GM18870 (cell line): ENCODE measurements around the gene AIPL1.

Experiments used
- ATAC-seq: cut with Tn5 transposase; IDR thresholded peaks from one replicate; pipeline ENCODE4 v1.9.1; 2021; ENCODE audit warnings: moderate library complexity; ENCODE audit not compliant: unreplicated experiment

The AIPL1 gene

DNA sequence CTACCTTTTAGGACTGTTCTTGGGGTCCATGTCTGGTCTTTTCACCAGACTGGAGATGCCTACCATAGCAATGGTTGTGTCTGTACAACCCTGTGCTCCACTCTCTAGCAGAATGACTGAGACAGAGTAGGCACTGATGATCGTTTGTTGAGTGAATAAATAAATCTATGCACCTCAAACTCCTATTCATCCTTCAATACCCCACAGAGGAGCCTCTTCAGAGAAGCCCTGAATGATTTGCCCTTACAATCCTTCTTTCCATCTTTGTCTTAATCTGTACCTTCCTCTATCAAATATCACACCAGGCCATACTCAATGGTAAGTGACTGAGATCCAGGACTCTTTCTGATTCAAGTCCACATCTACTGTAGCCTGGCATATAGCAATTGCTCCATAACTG is 32.6 kb upstream of the AIPL1 start:
- no peak for ATAC-seq

DNA sequence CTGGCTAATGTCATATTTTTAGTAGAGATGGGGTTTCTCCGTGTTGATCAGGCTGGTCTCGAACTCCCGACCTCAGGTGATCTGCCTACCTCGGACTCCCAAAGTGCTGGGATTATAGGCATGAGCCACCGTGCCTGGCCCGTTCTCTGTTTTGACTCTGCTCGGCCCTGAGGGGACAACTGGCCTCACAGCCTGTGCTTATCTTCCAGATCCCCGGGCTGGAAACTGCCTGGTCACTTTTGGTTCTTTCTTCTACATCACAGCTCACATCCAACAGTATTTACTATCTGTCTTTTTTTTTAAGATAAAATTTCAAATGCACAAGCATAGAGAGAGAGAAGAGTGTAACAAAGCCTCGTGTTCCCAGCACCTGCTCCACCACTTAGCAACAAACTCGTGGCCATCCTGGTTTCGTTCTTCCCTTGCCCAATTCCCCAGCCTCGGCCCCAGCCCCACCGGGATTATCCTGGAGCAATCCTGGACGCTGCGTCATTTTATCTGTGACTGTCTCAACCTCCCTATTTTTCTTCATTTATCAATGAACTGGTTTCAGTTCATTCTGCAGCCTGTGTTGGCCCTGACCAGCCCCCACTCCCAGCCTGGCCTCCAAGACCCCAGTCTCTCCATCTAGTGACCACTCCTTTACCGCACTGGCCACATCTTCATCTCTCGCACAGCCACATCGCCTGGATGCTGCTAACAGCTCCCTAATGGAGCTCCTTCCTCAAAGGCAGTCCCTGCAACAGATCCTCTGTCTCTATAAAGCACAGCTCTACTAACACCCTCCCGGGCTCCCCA is 30.5 kb upstream of the AIPL1 start:
- ATAC-seq: no peak

DNA sequence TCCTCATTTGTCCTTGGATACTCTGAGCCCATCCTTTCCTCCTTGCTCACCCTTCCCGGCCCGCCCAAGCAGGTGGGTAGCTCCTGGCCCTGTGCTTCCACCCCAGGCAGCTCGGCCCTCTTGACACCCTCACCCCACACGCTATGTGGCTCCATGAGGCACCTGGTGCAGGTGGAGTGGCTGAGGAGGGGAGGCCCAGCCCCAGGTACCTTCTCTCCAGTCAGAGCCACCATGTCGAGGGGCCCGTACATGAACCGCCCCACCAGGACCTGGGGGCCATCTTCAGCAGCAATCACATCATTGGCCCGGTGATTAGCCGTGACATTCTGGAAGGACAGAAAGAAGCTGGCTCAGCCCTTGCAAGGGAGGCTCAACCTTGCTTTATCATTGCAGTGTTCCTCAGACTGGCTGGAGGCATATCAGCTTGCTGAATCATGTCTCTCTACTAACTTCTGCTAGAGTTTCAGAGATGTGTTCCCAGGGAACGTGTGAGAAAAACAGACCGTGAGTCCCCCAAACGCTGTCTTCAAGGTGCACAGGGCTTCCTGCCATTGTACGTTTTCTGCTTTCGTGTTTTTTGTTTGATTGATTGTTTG is 29.6 kb upstream of the AIPL1 start:
- ATAC-seq: no peak

DNA sequence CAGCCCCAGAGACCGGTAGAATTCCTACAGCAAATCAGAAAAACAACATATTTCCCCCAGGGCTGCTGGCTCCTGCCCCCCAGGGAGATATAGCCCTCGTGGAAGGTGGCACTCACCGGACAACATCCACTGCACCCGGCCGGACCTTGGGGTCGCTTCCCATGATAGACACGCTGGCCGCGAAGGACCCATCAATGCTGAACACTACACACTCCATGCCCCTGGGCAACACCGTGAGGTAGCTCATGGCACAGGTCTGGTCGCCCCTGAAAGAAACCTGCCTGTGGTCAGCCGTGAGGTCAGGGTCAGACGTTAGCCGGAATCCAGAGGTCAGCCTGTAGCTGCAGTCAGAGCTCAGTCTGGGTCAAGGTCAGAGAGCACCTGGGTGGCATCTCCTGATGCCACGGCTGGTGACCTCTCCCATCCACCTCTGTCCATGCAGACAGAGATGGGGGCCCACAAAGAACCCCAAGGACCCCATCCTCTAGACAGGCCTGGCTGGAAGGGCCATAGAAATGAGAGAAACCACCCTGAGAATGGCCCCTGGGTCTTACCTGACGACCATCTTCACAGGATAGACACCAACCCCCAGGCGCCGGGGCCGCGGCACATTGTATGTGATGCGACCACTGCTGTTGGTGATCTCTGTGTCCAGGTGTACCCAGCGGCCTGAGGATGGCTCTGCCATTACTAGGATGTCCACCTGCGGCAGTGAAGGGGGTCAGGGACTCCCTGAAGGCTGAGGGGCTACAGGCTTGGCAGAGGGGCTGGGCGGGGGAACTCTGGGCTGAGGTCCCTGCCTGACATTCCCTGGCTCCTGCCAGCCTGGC is 28.9 kb upstream of the AIPL1 start:
- no peak for ATAC-seq

DNA sequence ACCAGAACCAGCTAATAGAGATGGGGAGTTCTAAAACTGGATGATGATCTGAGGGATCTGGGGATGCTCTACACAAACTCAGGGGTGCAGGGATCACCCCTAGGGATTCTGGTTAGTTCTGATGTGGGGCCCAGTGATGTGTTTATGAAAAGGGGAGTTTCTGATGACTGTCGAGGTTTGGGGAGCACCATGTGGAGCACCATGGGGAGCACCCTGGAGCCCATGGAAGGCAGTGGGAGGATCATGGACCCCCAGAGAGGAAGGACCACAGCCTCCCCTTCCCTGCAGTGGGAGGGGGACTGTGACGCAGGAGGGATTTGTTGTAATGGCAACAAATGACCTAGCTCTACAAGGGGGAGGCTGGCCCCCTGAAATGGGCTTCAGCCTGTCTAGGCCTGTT is 27.8 kb upstream of the AIPL1 start:
- ATAC-seq: no peak

DNA sequence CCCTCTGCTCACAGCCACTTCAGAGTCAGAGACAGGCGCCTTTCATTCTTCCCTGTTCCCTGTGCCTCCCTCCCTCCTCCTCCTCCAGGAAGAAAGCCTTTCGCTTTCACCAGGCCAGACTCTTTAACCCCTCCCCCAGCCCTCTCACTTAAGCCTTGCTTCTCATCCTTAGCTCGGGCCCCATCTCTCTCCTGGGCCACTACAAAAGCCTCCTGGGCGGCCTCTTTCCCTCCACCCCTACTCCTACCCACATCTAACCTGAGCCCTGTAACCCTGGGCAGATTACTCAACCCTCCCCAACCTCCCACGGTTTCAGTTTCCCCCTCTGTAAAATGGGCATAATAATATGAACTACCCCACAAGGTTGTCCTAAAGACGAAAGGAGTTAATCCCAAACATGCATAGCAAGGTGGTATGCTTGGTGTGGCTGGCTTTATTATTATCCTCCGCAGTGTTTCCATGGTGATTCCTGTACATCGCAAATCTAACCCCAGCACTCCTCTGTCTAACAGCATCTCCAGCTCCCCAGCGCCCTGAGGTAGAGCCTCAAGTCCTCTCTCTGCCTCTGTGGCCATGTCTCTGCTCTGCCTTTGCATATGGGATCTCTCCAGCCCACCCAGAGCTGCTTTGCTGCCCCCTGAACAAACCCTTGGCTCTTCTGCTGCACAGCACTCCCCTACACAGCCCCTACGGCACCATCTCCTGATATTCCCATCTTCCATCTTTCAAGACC is 27.0 kb upstream of the AIPL1 start:
- ATAC-seq: no peak

DNA sequence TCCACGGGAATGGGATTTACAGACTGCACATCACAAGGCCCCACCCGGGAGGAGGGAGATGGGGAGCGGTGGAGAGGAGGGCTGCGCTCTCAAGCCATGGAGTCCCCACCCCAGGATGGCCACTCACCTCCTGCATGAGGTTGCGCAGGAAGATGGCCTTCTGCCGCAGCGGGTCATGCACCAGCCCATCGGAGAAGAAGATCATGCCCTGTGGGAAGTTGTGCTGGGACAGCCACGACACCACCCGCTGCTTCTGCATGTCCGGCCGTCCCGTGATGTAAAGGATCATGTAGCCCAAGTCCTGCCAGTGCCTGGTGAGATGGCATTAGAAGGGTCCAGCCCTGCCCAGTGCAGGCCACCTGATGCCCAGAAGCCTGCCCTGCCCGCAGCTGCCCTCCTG is 26.3 kb upstream of the AIPL1 start:
- no peak for ATAC-seq

DNA sequence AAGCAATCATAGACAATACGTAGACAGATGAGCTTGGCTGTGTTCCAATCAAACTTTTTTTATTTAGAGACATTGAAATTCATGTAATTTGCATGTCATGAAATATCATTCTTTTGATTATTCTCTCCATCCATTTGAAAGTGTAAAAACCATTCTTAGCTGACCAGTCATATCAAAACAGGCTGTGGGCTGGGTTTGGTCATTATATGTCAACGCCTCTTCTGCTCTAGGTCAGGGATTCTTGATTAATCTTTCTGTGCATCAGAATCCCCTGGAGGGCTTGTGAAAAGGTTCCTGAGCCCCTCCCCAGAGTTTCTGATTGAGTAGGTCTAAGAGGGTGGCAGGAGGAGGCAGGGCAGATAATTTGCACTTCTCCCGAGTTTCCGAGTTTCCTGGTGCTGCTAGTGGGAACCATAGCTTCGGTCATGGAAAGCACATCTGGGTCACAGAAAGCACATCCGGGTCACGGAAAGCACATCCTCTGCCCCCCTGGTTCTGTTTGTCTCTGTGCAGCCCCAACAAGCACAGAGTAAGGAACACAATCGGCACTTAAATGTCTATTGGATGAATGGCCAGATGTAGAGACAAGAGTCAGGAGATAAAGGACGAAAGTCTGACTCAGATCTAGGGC is 25.7 kb upstream of the AIPL1 start:
- ATAC-seq: no peak

DNA sequence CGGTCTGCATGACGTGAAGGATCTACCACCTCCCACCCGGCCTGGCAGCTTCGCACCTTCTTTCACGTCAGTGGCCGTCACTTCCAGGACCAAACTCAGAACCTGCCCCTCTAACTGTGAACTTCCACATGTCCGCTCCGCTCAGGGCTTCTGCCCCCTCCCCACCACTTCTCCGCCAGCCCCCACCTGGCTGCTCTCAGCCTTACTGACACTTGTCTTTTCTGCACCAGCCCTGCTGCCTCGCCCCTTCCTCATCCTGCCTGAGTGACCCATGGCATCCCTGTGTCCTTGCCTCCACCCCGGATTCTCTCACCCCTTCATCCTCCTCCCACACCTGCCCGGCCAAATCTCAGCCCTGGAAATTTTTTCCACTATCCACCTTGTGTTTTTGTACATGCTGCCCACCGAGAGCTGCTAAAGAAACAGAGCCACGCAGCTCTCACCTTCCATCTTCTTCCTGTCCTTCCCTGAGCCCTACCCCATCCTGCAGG is 23.6 kb upstream of the AIPL1 start:
- no peak for ATAC-seq

DNA sequence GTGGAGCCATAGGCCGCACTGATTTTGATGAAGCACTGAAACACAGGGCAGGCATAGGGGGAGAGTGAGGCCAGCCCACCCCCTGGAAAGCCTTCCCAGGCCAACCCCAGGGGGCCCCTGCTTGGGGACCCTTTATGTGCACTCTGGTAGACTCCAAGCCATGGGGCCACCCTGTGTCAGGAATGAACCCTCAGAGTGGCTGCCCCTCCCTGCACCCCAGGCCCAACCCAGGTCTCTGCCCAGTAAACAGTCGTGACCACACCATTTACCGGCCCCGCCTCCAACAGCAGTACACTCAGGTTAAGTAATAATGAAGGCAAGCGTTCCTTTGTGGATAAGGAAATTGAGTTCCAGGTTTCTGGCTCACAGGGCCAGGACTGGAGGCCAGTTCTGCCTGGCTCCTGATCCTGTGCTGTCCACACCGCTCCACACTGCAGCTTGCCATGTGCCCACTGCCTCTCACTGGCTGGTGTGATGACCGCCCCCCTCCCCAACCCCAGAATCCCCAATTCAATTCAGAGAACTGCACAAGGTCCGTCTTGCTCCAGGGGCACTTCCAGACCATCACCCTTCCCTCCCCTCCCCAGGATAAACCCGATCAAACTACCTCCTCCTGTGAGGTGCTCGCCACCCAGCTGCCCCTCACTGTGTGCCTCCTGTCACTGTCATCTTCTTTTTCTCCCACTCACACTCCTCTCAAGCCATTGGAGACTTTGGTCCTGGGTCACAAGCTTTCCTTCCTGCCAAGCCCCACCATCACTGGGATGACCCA is 23.0 kb upstream of the AIPL1 start:
- no peak for ATAC-seq

DNA sequence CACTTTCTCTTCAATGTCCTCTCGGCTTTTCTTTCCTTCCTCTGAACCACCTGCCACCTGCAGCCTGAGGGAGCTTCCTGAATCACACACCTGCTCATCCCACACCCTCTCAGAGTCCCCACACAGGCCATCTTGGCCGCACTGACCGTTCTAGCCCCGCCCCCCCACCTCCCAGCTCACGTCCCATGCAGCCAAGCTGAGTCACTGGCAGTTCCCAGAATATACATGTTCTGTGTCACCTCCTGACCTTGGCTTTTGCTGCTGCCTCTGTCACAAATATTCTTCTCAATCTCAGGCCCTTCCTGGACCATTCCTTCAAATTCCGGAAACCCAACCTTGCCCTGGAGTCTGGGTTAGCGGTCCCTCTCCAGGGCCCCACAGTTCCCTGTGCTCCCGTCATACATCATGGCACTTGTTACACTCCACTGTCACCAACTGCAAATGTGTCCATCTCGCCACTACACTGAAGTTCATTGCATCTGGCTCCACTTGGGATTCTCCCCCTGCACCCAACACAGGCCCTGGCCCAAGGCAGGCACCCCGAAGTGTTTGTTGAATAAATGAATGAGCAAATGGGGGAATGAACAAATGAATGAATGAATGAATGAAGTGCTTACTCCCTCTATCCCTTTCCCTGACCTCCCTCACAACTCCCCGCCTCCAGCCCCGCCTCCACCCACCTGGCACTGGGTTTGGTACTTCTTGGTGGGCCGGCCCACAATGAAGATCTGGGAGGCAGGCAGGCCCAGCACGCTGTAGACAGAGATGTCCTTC is 22.2 kb upstream of the AIPL1 start:
- ATAC-seq: no peak

DNA sequence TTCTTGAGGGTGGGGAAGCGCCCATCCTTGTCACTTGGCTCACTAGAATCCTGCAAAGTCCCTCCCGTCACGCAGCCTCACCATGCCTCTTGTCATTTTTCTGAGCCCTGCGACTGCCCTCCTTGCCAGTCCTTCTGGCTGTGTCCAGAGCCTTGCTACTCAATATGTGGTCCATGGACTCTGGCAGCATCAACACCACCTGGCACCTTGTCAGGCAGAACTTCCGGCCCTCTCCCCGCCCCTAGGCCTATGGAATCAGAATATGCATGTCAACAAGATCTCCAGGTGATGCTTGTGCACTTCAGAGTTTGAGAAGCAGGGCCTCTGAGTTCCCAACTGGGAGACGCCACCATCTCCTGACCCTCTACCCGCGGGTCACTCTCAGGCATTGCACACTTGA is 21.4 kb upstream of the AIPL1 start:
- ATAC-seq: no peak

DNA sequence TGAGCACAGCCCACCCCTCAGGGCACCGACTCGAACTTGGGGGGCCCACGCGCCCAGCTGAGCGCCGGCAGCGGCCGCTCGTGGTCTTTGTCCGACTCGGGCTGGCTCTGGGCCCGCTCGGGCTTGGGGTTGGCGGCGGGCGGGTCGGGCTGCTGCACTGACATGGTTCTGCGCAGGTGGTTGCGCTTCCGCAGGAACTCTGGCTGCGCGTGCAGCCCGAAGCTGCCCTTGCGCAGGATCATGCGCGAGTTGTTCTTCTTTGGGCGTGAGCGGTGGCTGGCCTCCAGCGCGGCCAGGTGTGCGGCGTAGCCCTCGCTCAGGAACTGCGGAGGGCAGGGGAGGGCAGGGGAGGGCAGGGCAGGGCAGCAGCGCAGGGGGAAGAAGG is 20.4 kb upstream of the AIPL1 start:
- ATAC-seq: no peak

DNA sequence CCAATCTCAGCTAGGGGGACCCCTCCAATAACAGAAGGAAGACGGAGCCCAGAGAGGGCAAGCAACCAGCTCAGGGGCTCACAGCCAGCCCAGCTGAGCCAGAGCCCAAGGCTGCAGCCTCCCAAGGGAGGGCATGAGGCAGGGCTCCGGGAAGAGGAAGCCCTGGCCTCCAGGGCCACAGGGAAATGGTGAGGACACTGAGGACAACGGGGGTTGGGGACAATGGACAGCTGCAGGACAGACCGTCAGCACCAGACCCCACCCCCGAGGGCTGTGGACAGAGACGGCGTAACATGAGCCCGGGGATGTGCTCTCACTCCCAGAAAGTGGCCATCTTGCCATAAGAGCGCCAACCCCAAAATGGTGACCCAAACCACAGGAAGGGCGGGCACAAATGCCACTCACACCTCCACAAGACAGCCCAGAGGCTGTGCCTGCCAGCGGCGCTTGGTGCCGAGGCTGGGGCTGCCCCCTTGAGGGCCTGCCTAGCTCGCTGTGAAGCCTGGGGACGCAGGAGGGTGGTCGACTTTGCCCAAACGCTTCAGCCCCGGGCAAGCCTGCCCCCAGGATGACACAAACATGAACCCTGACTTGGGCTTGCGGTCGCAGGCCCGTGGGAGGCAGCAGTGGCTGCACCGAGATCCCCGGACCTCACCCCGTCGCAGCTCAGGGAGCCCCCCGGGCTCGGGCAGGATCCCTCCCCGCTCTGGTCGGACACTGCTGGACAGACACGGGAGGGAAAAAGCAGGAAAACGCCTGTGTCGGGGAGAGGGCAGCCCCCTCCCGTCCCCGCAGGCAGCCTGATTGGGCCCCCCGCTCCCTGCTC is 19.8 kb upstream of the AIPL1 start:
- no peak for ATAC-seq

DNA sequence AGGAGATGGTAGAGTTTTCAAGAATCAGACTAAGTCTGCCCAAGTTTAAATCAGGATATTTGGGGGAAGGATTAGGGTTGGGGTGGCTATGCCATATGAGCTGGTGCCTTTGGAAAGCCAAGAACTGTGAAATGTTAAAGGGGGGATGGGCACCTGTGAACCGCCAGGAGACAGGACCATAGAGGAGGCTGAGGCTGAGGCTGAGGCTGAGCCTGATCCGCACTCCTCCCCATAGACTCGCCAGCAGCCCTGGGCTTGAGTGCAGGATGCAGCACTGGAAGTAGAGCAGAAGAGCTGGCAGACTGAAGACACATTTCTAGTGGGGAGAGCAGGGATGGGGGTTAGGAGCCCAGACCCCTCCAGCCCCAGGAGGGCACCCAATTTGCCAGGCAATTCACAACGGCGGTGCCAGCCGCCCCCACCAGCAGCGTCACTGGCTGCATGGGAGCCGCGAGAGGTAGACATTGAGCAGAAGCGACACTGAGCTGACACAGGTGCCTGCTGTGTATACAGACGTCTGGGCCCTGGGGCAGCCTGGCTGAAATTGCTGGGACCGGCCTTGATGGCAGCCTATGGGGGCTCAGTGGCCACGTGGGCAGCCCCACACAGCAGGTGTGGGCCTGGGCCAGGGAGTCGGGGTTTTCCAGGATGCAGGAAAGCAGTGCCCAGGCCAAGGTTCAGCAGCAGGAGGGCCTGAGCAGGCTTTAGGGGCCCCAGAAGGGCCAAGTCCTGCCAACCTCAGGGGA is 18.5 kb upstream of the AIPL1 start:
- ATAC-seq: no peak

DNA sequence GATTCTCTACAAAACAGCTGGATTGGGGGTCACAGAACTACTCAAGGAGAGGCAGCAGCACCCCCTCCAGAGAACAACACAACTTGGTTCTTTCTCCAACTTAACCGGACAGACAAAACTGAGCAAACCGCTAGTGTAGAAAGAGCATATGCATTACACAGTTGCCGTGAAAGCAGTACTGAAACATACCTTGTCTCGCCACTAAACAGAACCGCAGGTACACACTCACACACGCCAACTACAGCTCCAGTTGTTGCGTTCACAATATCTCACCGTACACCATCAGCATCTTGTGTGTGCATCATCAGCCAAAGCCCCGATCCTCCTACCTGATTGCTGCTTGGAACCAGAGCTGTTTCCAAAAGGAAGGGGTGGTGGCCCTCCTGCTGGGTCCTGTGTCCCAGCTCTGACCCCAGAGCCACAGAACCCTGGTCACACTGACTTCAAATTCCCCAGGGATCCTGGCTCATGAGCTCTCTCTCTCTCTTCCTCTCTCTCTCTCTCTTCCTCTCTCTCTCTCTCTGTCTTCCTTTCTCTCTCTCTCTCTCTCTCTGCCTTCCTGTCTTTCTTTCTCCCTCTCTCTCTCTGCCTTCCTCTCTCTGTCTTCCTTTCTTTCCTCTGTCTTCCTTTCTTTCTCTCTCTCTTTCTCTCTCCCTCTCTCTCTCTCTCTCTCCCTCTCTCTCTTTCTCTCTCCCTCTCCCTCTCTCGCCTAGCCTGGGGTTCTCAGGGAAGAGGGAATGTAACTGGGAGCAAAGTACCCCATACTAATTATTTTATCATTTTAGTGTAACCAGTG is 17.7 kb upstream of the AIPL1 start:
- no peak for ATAC-seq
